Amygdala (tissue), 56 donors: ENCODE results near the gene FAM210B.
A peak's percentile ranks its signal among the peaks of the same experiment; 100 is the strongest.
"Not testable (repeated sequence)": the region's sequence is repeated elsewhere in the genome, so short reads cannot be mapped to it uniquely, and the experiment has no call there.

Experiments
- DNase-seq, 56 donors: peaks; one replicate each; lab custom pipeline; 2025; lab: John Stamatoyannopoulos, UW

The FAM210B gene

DNA sequence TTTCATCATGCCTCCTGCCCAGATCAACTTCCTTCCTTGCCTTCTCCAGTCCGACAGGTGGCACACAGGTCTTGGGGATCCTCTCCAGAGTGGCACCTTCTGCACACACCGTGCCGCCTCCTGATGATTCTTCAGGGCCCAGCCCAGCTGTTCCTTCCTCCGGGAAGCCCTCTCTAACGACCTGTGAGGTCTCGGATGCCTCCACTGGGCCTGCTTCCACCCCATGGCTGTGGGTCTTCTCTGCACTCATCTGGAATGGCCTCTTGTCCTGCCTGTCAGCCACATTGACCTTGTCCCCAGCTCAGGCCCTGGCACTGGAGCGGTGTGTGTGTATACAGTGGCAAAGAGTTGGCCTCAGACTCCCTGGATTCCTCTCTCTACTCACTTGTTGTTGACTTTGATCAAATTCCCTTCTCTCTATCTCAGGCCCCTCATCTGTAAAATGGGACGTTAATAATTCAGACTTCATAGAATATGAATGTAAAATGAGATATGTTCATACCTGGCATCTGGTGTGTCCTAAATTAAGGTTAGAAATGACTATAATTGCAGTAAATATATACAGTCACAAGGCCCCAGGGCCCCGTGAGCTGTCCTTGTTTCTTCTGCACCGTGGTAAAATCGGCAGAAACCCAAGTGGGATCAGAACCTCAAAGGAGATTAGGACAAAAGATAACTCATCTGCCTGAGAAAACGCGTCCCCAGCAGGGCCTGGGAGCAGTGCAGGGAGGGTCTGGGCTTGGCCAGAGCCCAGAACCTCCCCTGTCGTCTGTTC is 1.5 kb downstream of the FAM210B start:
- DNase-seq, result no peak

DNA sequence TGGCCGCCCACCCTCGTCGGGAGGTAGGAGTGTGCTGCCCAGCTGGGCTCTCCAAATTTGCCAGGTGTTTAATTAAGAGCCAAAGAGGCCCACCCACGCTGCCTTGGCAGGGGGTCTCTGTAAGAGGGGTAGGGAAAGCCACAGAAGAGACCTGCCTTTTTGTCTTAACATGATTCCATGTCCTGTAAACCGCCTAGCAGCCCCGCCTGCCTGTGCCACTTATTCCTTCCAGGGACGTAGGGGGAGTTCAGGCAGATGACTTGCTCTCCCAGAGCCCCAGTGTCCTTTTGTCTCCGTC is 2.1 kb downstream of the FAM210B start:
- no peak for DNase-seq

DNA sequence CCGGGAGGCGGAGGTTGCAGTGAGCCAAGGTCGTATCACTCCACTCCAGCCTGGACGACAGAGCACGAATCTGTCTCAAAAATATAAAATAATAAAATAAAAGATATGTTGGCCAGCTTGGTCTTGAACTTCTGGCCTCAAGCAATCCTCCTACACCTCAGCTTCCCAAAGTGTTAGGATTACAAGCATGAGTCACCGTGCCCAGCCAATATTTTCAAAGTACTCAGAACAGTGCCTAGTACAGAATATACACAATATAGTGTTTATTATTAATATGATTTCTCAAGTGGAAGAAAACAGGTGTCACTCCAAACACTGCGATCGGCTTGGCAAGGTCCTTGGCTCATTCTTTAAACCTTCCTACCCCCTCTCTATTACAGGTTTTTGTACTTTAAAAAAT is 3.1 kb downstream of the FAM210B start:
- DNase-seq, result no peak

DNA sequence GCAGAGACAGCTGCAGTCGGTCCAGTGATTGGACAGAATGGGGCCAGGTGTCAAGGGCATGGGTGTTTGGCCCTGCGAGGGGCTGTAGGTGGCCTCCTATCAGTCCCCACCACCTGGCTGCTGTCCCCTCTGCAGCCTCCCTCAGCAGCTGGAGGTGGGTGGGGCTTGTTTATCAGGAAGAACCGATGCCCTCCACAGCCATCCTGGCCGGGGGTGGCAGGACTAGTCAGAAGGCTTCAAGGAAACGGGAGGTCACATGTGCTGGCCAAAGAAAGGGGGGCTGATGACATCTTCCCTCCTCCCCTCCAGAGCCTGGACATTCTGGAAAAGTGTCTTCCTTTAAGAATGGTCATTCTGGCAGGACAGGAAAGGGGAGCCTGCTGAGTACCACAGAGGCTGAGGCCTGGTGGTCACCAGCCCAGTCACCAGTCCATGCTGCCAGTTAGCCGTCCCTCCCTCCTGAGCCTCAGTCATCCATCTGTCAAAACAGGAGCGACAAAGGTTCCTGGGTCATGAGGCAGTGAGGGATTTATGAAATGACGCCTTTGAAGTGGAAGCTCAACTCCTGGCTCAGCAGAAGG is 4.1 kb downstream of the FAM210B start:
- DNase-seq, result no peak

DNA sequence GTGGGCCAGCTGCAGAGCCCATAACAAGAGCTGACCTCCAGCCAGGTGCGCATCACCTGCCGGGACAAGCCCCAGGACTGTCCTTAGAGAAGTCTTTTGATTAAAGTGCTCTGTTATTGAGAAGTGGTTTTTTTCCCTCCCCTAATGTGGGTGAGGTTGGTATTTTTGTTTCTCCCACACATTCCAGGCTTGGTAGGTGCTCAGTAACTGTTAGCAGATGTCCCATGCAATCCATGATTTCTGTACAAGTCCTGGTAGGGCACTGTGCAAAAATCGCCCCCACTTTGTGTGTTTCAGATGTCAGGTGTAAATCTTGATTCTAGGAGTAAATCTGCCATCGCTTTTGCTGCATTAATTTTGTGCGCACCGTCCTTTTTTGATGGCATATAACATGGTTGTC is 4.7 kb downstream of the FAM210B start:
- peak in 1 of 56 donors; percentile 3 for DNase-seq

DNA sequence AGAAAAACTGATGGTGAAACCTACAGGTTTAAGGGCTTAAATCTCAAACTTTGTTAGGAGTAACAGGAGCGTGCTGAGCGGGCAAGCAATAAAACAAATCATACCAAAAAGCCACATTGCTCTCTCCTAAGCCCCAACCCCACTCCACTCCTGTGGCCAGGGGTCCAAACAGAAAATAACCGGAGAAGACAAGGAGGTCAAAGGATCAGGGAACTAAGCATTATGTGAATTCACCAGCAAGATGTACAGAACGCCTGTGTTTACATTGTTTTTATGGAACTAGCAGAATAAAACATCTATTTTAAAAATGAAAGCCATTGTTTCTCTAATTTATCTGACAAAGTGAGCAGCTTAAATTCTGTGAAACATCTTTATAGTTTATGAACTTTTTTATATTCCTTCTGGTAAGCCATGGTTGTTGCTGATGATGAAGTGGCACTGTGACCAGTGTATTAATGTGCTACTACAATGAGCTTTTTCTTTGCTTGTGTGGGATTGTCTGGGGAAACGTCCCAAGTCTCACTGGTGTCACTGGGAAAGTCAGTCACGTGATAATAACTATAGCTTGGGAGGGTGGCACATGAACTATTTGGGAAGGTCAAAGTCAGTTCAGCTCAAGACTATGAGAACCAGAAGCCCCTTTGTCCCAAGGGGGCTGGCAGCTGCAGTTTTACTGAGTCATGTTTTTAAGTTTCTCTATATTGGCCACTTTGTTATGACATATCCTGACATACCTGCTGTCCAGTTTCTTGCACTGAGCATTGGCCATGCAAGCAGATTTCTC is 9.8 kb downstream of the FAM210B start:
- DNase-seq, result peak in 21 of 56 donors; percentile 10 to 66 (median 25)

DNA sequence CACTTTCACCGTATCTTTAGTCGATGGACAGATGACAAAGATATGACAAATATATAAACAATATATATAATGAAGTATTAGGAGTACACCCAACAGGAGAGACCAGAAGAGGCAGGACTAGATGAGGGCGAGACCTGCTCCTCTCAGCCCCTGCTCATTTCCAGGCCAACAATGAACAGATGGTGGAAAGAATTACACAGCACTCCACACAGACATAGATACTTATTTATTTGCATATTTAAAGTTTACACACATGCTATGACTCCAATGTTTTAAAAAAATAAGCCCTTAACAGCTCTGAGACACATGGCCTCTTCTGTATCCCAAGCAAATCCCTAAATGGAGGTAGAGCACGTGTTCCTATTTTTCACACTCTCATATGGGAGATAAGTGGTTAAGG is 10.4 kb downstream of the FAM210B start:
- no peak for DNase-seq

DNA sequence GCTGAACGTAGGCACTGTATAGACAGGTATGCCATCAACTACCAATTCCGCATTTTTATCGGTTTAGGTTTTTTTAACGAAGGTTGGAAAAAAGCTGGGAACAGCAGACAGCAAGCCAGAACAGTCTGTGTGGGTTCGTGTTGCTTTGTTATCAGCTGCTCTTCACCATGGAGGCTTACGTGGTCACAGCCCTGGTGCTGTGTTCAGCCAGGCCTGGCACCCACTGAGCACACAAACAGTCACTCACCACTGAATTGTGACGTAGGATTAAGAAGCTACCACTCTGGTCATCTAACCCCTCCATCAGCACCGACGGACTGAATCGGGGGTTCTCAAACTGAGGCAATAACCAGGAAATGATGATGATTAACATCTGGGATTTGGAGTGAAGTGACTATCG is 13.2 kb downstream of the FAM210B start:
- DNase-seq, result no peak

DNA sequence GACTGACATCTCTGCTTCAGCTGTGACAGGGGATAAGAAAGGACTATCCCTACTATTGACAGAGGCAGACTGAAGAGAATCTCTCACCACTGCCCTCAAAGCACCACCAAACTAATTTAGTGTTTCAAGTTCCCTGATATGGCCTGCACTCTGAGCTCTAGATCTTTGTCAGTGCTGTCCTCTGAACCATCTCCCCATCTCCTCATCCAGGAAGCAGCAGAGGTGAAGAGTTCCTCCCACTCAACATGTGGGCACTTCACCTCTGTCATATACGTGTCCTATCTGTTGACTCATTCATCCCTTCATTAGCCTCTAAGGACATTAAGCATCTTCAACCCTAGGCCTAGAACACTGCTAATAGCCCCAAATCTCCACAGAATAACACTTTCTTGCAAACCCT is 14.1 kb downstream of the FAM210B start:
- DNase-seq, result no peak

DNA sequence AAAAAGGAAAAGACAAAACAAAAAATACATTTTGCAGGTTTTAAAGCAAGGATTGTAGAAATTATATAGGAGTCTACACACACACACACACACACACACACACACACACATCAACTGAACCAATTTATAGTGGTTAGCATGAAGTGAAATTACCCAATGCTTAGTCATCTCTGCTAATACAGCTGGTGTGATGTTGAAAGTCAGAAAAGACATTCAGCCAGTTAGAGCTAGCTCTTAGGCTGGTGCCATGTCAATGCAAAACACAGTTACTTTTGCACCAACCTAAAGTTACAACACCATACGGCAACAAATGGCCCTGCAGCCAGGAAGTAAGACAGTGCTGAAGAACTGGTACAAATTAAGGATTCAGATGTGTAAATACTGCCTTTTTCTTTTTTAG is 15.2 kb downstream of the FAM210B start:
- DNase-seq, result no peak

DNA sequence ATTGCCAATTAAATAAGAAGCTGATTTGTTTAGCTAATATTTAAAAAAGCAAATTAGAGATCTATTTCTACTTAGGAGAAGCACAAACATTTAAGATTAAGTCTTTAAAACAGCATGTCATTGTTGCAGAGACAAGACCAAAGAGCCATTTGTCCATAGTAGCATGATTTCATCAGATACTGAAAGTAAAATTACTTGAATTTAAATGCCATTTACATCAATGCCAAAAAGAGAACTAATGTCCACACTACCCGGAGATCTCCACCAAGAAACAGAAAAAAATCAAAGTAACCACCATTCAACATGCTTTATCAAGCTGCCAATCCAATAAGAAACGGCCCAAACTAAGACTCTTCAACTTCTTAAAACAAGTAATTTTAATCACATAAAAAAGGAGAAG is 17.6 kb downstream of the FAM210B start:
- no peak for DNase-seq

DNA sequence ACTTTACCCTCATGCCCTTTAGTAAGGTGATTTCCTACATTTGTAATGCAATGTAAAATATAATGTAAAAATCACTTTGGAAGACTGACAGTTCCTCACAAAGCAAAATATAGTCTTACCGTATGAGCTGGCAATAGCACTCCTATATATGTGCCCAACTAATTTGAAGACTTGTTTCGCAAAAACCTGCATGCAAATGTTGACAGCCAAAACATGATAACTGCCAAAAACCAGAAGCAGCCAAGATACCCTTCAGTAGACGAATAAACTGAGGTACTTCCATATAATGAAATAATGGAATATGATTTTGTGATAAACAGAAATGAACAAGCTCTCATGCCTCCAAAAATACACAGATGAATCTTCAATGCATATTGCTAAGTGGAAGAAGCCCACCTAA is 19.6 kb downstream of the FAM210B start:
- DNase-seq, result no peak

DNA sequence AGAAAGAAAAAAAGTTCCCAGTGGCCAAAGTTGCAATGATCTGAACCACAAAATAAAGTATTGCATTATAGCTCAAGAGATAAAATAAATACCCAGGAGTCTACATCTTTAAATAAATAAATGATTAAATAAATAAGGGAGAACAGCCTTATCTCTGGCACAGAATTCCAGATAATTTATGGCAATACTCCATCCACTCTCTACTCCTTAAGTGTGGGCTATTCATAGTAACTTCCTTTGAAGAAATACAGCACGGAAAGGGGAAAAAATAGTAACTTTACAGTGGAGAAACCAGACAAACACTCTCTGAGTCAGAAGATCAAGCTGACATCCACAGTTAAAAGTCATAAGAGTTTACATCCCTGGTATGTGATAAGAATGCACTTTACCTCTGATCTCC is 21.6 kb downstream of the FAM210B start:
- DNase-seq, result no peak

DNA sequence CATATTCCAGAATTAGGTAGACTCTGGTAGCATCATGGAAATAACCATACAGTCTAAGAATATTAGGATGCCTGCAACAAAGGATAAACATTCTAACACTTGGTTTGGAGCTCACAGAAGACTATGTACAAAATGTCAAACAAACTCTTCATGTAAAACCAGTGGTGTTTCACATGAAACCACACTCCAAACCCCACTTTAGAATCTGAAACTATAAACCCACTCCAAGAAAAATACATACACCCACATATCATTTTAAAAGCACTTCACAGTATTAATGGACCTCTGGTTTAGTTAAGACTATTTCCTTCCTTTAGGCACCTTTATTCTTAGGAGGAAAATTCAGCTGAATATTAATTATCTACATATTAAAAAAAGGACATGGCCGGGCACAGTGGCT is 22.7 kb downstream of the FAM210B start:
- DNase-seq, result no peak

DNA sequence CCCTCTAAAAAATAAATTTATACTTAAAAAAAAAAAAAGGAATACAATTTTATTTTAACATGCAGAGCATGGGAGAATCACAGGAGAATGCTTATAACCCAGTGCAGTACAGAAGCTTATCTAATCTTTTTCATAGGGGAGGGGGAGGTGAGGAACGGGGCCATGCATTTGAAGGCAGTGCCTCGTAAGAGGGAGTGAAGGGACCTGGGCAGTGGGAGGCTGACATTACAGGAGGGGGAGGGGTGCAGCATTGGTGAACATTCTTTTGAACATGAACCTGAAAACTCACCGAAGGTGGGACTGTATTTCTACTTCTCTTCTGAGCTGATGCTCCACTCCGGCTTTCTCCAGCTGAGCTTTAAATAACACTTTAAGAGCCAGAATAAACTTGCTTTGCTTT is 23.9 kb downstream of the FAM210B start:
- DNase-seq, result no peak

DNA sequence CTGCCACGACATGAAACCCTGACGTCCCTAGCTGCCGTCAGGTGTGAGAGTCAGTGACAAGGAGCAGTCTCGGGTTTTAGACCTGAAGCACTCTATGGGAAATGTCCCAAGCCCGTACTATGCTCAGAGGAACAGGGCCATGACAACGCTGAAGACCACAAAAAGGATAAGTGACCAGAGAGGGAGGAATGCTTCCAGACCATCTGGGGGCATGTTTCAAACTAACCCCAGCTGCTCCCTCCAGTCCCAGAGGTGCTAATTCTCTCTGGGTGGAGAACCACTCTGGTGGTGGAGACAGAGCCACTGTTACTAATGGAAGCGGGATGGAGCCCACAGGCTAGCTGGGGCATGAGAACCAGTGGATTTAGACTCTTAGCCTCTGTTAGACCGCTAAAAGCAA is 24.6 kb downstream of the FAM210B start:
- DNase-seq, result no peak

DNA sequence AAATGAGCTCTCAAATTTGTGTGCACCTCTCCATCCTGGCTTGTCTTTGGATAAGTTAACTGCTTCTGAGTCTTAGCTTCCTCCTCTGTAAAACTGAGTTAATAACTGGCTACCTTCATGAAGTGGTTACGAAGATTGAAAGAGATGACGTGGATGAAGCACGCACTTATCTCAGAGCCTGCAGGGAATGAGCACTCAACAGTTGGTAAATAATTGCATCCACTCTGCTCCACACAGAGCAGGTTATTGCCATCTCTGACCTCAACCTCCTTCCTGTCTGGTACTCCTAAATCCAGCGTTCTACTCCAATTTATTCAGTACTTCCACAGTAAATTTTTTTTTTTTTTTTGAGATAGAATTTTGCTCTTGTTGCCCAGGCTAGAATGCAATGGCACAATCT is 26.4 kb downstream of the FAM210B start:
- DNase-seq, result no peak

DNA sequence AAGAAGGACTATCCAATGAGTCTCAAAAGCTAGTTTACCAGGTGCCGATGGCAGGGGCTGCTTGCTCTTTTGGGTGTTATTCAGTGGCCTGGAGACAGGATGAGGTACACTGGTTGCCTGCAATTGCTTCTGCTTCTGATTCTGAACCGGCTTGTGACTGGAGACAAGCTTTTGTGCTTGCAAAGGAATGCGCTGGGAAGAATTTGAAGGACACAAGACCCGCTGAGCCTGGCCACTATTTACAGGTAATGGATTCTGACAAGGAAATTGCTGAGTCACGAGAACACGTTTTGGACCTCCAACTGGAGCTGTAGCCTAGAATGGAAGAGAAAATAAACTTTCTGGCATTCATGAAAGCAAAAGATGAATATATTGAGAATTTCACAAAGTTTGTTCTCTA is 27.4 kb downstream of the FAM210B start:
- DNase-seq, result no peak

DNA sequence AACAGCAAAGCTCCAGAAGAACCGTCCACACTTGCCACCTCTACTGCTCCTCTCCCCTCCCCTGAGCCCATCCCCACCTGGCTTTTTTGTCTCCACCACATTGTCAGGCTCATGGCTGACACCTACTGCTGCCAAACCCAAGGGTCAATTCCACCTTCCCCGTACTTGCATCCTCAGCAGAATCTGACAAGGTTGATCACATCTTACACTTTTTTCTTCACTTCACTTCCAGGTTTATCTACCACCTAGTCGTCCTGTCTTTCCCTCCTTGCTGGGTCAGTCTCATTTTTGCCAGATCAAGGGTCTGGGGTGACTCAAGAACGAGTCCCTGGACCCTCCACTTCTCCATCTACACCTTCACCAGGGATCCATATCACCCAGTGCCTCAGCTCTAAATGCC is 30.1 kb downstream of the FAM210B start:
- DNase-seq, result no peak

DNA sequence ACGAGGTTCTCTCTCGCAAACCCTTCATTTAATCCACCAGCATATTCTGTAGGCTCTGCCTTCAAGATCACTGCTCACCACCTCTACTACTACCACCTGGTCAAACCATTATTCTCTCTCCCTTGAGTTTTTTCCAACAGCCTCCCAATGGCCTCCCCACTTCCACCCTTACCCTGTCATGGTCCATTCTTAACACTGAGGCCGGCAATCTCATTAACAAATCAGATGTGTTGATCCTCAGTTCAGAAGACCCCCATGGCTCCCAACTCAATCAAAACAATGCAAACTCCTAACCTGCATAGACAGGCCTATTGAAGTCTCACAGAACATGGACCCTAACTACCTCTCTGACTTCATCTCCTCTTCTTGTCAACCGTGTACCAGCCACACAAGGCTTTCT is 31.0 kb downstream of the FAM210B start:
- no peak for DNase-seq

DNA sequence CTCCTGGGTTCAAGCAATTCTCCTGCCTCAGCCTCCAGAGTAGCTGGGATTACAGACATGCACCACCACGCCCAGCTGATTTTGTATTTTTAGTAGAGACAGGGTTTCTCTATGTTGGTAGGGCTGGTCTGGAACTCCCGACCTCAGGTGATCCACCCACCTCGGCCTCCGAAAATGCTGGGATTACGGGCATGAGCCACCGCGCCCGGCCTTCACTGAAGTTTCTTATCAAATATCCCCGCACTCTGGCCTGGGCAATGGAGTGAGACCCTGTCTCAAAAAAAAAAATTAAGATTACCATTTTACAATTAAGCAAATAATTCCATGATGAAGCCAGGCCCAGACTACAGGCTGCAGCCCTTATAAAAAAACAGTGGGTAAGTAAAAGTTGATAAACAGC is 31.6 kb downstream of the FAM210B start:
- not testable (repeated sequence) for DNase-seq

DNA sequence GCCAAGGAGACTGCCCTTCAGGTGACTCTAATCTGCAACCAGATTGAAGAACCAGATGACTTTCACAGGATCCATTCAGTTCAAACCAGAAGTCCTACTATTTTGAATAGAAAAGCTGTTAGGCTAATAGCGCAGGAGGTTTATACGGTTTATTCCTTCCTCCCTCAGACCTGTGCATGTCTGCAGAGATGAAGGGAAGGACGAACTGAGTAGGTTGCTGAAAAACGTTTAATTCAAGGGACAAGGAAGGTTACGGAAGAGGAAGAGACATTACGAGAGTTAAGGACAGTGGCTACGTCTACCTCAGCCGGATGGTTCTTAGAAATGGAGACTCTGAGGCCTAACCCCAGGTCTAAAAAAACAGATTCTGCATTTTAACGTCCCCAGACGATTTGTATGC is 32.3 kb downstream of the FAM210B start:
- DNase-seq, result no peak
